HEK293 (cell line): ENCODE measurements around the gene DDO.

Source experiments
- CTCF ChIP-seq: fragments of 450-650 bp; formaldehyde crosslinking; IDR thresholded peaks from 2 replicates; pipeline ENCODE4 v1.5.1; 2016; ENCODE audit warnings: missing biosample characterization, missing genetic modification characterization
- SP2 ChIP-seq: fragments of 450-650 bp; formaldehyde crosslinking; IDR thresholded peaks from 2 replicates; pipeline ENCODE4 v1.5.1; 2016; ENCODE audit warnings: missing biosample characterization, missing genetic modification characterization
- TCF7L2 ChIP-seq: IDR thresholded peaks from 2 replicates; pipeline ENCODE4 v1.6.1; 2011; ENCODE audit warnings: low read depth, mild to moderate bottlenecking, inconsistent platforms, low read length, moderate library complexity, borderline replicate concordance
- YY1 ChIP-seq: fragments of 450-650 bp; formaldehyde crosslinking; IDR thresholded peaks from 2 replicates; pipeline ENCODE4 v1.5.1; 2018; ENCODE audit warnings: missing biosample characterization, missing genetic modification characterization
- ZNF302 ChIP-seq: fragments of 450-650 bp; formaldehyde crosslinking; IDR thresholded peaks from 2 replicates; pipeline ENCODE4 v1.5.1; 2016; ENCODE audit warnings: missing biosample characterization, missing genetic modification characterization, low read depth
- ZNF521 ChIP-seq: fragments of 450-650 bp; formaldehyde crosslinking; IDR thresholded peaks from 2 replicates; pipeline ENCODE4 v1.5.1; 2017; ENCODE audit warnings: missing biosample characterization, mild to moderate bottlenecking, missing genetic modification characterization
- ZNF548 ChIP-seq: fragments of 450-650 bp; formaldehyde crosslinking; IDR thresholded peaks from 2 replicates; pipeline ENCODE4 v1.5.1; 2016; ENCODE audit warnings: missing biosample characterization, missing genetic modification characterization
- ZNF571 ChIP-seq: fragments of 450-650 bp; formaldehyde crosslinking; IDR thresholded peaks from 2 replicates; pipeline ENCODE4 v1.5.0; 2017; ENCODE audit warnings: missing biosample characterization, missing genetic modification characterization
- ZNF629 ChIP-seq: fragments of 450-650 bp; formaldehyde crosslinking; IDR thresholded peaks from 2 replicates; pipeline ENCODE4 v1.5.1; 2017; ENCODE audit warnings: missing biosample characterization, missing genetic modification characterization
- ZNF654 ChIP-seq: fragments of 450-650 bp; formaldehyde crosslinking; IDR thresholded peaks from 2 replicates; pipeline ENCODE4 v1.5.1; 2016; ENCODE audit warnings: low read depth, missing biosample characterization, missing genetic modification characterization
- ZSCAN23 ChIP-seq: fragments of 450-650 bp; formaldehyde crosslinking; IDR thresholded peaks from 2 replicates; pipeline ENCODE4 v1.5.1; 2016; ENCODE audit warnings: missing biosample characterization, missing genetic modification characterization
- TF ChIP-seq, protein P1 (sequence below): fragments of 450-650 bp; formaldehyde crosslinking; IDR thresholded peaks from 2 replicates; pipeline ENCODE4 v1.5.1; 2016; ENCODE audit warnings: missing biosample characterization, missing genetic modification characterization
- TF ChIP-seq, protein P2 (sequence below): fragments of 450-650 bp; formaldehyde crosslinking; IDR thresholded peaks from 2 replicates; pipeline ENCODE4 v1.5.1; 2017; ENCODE audit warnings: missing biosample characterization, missing genetic modification characterization

GRCh38 chr6:110355727-110356126, 59.6 kb downstream of the DDO start:
- TF ChIP-seq, protein P1, sequence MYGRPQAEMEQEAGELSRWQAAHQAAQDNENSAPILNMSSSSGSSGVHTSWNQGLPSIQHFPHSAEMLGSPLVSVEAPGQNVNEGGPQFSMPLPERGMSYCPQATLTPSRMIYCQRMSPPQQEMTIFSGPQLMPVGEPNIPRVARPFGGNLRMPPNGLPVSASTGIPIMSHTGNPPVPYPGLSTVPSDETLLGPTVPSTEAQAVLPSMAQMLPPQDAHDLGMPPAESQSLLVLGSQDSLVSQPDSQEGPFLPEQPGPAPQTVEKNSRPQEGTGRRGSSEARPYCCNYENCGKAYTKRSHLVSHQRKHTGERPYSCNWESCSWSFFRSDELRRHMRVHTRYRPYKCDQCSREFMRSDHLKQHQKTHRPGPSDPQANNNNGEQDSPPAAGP (tag by site-specific recombination), result no peak
- TF ChIP-seq CTCF (tag by site-specific recombination) (no peak), SP2 (tag by site-specific recombination) (no peak), ZSCAN23 (no peak), ZNF654 (tag by site-specific recombination) (no peak), ZNF302 (tag by site-specific recombination) (no peak), YY1 (tag by site-specific recombination) (no peak), TCF7L2 (no peak), ZNF629 (no peak), ZNF548 (tag by site-specific recombination) (no peak), ZNF521 (tag by site-specific recombination) (no peak), ZNF571 (tag by site-specific recombination) (no peak)
- TF ChIP-seq, protein P2, sequence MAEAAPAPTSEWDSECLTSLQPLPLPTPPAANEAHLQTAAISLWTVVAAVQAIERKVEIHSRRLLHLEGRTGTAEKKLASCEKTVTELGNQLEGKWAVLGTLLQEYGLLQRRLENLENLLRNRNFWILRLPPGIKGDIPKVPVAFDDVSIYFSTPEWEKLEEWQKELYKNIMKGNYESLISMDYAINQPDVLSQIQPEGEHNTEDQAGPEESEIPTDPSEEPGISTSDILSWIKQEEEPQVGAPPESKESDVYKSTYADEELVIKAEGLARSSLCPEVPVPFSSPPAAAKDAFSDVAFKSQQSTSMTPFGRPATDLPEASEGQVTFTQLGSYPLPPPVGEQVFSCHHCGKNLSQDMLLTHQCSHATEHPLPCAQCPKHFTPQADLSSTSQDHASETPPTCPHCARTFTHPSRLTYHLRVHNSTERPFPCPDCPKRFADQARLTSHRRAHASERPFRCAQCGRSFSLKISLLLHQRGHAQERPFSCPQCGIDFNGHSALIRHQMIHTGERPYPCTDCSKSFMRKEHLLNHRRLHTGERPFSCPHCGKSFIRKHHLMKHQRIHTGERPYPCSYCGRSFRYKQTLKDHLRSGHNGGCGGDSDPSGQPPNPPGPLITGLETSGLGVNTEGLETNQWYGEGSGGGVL (tag by site-specific recombination), result no peak
